Gastroesophageal sphincter (tissue), 4 donors: ENCODE measurements around the gene PARD3. TPM values are rescaled to one million over a fixed set of nuclear protein-coding genes. Genes with fewer than 3 reads are reported as not detected.

Source experiments
- ATAC-seq: fragments of 150-250 bp; one replicate; pipeline ENCODE4 v1.9.1; 2016; ENCODE audit warnings: mild to moderate bottlenecking, moderate library complexity
- H3K27ac ChIP-seq, 4 donors: fragments of 200-600 bp; sonication (generic) in 3 of 4; 1 replicate in 3 of 4; 2 replicates in 1 of 4; pipeline ENCODE4 v1.5.1; 2016 to 2019
- H3K27me3 ChIP-seq: fragments of 200-600 bp; sonication (generic); one replicate; pipeline ENCODE4 v1.5.1; 2019
- H3K36me3 ChIP-seq, 2 donors: fragments of 200-600 bp; sonication (generic); one replicate each; pipeline ENCODE4 v1.5.1; 2019; ENCODE audit warnings: control low read depth in 1 of 2
- H3K4me1 ChIP-seq, 3 donors: fragments of 200-600 bp; sonication (generic); 1 replicate in 2 of 3; 2 replicates in 1 of 3; pipeline ENCODE4 v1.5.1; 2016 to 2019; ENCODE audit warnings: control low read depth in 2 of 3
- H3K4me3 ChIP-seq, 2 donors: fragments of 200-600 bp; sonication (generic); one replicate each; pipeline ENCODE4 v1.5.1; 2019; ENCODE audit warnings: mild to moderate bottlenecking in 1 of 2, moderate library complexity in 1 of 2
- H3K9me3 ChIP-seq, 3 donors: fragments of 200-600 bp; sonication (generic); one replicate each; pipeline ENCODE4 v1.5.1; 2017 to 2019; ENCODE audit warnings: control low read depth in 2 of 3
- CTCF ChIP-seq, 4 experiments: fragments of 200-600 bp in 2 of 4; fragments of 450-650 bp in 2 of 4; sonication (generic) in 1 of 4; IDR thresholded peaks; one replicate each; pipeline ENCODE4 v1.5.1; 2017 to 2019; ENCODE audit warnings: antibody characterized with exemption in 4 of 4, mild to moderate bottlenecking in 2 of 4, moderate library complexity in 2 of 4
- EP300 ChIP-seq: sonication (generic); formaldehyde crosslinking; IDR thresholded peaks from one replicate; pipeline ENCODE4 v1.6.1; 2017; ENCODE audit warnings: antibody characterized with exemption, mild to moderate bottlenecking
- POLR2A ChIP-seq, 2 donors: fragments of 450-650 bp; IDR thresholded peaks; one replicate each; pipeline ENCODE4 v1.6.1; 2017; ENCODE audit warnings: antibody characterized with exemption in 2 of 2, mild to moderate bottlenecking in 2 of 2, moderate library complexity in 1 of 2
- POLR2AphosphoS5 ChIP-seq: sonication (generic); formaldehyde crosslinking; IDR thresholded peaks from one replicate; pipeline ENCODE4 v1.6.1; 2017; ENCODE audit warnings: antibody characterized with exemption
- WGBS, 2 donors: methylation state at CpG; one replicate each; pipeline ENCODE4 v1.1.5; 2018; ENCODE audit warnings: low coverage in 1 of 2; 5-methylcytosine and 5-hydroxymethylcytosine counted together
- total RNA-seq, 4 donors: library from RNA; depleted of rRNA; stranded (reverse); fragments of >200 nt; gene quantifications; one replicate each; pipeline ENCODE4 v1.1.0, GENCODE V29; 2016

Gene PARD3
- total RNA-seq, 4 donors from 2014 or later = 101 to 127 (median 115) TPM

- TF ChIP-seq CTCF (IDR thresholded peaks at IDR 0.05) = no peak
- TF ChIP-seq POLR2A (IDR thresholded peaks at IDR 0.05) = no peak
- TF ChIP-seq EP300 = no peak
- no peak for TF ChIP-seq POLR2AphosphoS5
- Histone ChIP-seq H3K27ac (no peak overlapping the region), H3K9me3 (peaks cover 0 to under 1% (median 0%) of the 10 kb centered on the region in 3 donors), H3K27me3 (no peaks in the 10 kb centered on the region), H3K4me3 (no peak overlapping the region), H3K4me1 (peaks cover 0 to 6% (median 0%) of the 10 kb centered on the region in 3 donors), H3K36me3 (no peaks in the 10 kb centered on the region)
- WGBS, 2 donors = 93% methylated on average over 4 of the region's 4 CpGs
- no peak for ATAC-seq
Measured at GRCh38 chr10:34232481-34232880, 582.6 kb downstream of the PARD3 start.

- H3K36me3 ChIP-seq = no peaks in the 10 kb centered on the region
- ATAC-seq = no peak
- H3K27ac ChIP-seq = no peak overlapping the region
- H3K4me3 ChIP-seq = no peak overlapping the region
- peaks cover 0 to 6% (median 0%) of the 10 kb centered on the region in 3 donors for H3K4me1 ChIP-seq
- no peaks in the 10 kb centered on the region for H3K27me3 ChIP-seq
- no peak for TF ChIP-seq POLR2A (IDR thresholded peaks at IDR 0.05)
- no peak for TF ChIP-seq POLR2AphosphoS5
- no peak for TF ChIP-seq CTCF (IDR thresholded peaks at IDR 0.05)
- no peak for TF ChIP-seq EP300
- WGBS, 2 donors = 77 to 78% methylated on average over 10 to 11 of the region's 11 CpGs
- peaks cover 0 to 9% (median 0%) of the 10 kb centered on the region in 3 donors for H3K9me3 ChIP-seq
Measured at GRCh38 chr10:34231441-34232180, 583.5 kb downstream of the PARD3 start.

GRCh38 chr10:34229917-34230316 is 585.2 kb downstream of the PARD3 start:
- H3K9me3 ChIP-seq = peaks cover 0 to 9% (median 0%) of the 10 kb centered on the region in 3 donors
- ATAC-seq = no peak
- peaks cover 0 to 6% (median 0%) of the 10 kb centered on the region in 3 donors for H3K4me1 ChIP-seq
- no peaks in the 10 kb centered on the region for H3K27me3 ChIP-seq
- H3K27ac ChIP-seq = no peak overlapping the region
- H3K4me3 ChIP-seq = no peak overlapping the region
- WGBS, 2 donors = 32 to 68% methylated on average over 3 of the region's 3 CpGs
- no peak for TF ChIP-seq POLR2A (IDR thresholded peaks at IDR 0.05)
- no peak for TF ChIP-seq EP300
- TF ChIP-seq POLR2AphosphoS5 = no peak
- no peak for TF ChIP-seq CTCF (IDR thresholded peaks at IDR 0.05)
- no peaks in the 10 kb centered on the region for H3K36me3 ChIP-seq

- H3K4me3 ChIP-seq = no peak overlapping the region
- H3K27me3 ChIP-seq = no peaks in the 10 kb centered on the region
- no peaks in the 10 kb centered on the region for H3K36me3 ChIP-seq
- no peak overlapping the region for H3K27ac ChIP-seq
- WGBS, 2 donors = 91% methylated on average over 6 to 7 of the region's 7 CpGs
- TF ChIP-seq POLR2A (IDR thresholded peaks at IDR 0.05) = no peak
- TF ChIP-seq EP300 = no peak
- no peak for TF ChIP-seq CTCF (IDR thresholded peaks at IDR 0.05)
- TF ChIP-seq POLR2AphosphoS5 = no peak
- no peak for ATAC-seq
- H3K4me1 ChIP-seq = peaks cover 0 to 6% (median 0%) of the 10 kb centered on the region in 3 donors
- H3K9me3 ChIP-seq = peaks cover 0 to 9% (median 0%) of the 10 kb centered on the region in 3 donors
Measured at GRCh38 chr10:34228066-34228465, 587.0 kb downstream of the PARD3 start.

GRCh38 chr10:34224639-34225038 is 590.5 kb downstream of the PARD3 start:
- 91% methylated on average over 5 of the region's 5 CpGs for WGBS, 2 donors

More at GRCh38 chr10:34224639-34225038, 590.5 kb downstream of the PARD3 start:
- Histone ChIP-seq H3K27ac (no peak overlapping the region), H3K27me3 (no peaks in the 10 kb centered on the region), H3K4me1 (peaks cover 0 to 10% (median 0%) of the 10 kb centered on the region in 3 donors), H3K36me3 (no peaks in the 10 kb centered on the region), H3K9me3 (peaks cover 0 to 9% (median 0%) of the 10 kb centered on the region in 3 donors), H3K4me3 (no peak overlapping the region)
- no peak for ATAC-seq
- TF ChIP-seq EP300 = no peak
- no peak for TF ChIP-seq POLR2A (IDR thresholded peaks at IDR 0.05)
- TF ChIP-seq CTCF (IDR thresholded peaks at IDR 0.05) = no peak
- TF ChIP-seq POLR2AphosphoS5 = no peak
